ENCODE results near the gene CD274.

DNA sequence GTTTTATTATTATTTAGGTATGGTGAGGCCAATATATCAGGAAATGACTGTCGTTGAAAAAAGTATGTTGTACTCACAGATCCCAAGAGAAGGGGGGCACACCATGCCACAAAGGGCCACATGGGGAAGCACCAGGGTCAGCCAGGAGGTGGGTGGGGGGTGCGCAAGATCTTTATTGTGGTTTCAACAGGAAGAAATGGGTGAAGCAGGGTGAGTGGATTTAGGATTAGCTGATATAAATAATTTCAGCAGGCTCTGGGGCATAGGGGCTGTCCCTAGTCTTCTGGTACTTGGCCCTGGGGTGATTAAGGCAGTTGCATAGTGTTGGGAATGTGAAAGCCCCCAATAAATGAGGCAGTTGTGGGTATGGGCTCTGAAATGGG lies 68.6 kb downstream of the CD274 start:
- TF ChIP-seq POLR2AphosphoS5 (IDR thresholded peaks at IDR 0.05; ENCODE audit: low read depth, low read length), result no peak
- no peak for TF ChIP-seq POLR2A (IDR thresholded peaks at IDR 0.05; ENCODE audit: low read depth, low read length)
- no peak for TF ChIP-seq PAX5 (IDR thresholded peaks at IDR 0.05; ENCODE audit: insufficient read depth, low read length, severe bottlenecking)
- no peak for TF ChIP-seq TAF1 (IDR thresholded peaks at IDR 0.05; ENCODE audit: low read depth, low read length)
- TF ChIP-seq SPI1 (IDR thresholded peaks at IDR 0.05; ENCODE audit: low read depth, low read length), result no peak
